K562 (cell line): Measurements from ENCODE around the gene DENND1A. TPM values are rescaled to one million over a fixed set of nuclear protein-coding genes. Genes with fewer than 3 reads are reported as not detected.

Experiments used
- ATAC-seq: fragments of 200-7000 bp; cut with Tn5 transposase; 3 replicates; pipeline ENCODE4 v1.9.1; 2020; ENCODE audit warnings: moderate library complexity
- BruUV-seq: library from RNA; stranded (reverse); fragments of 400-500 nt; replicated peaks from 2 replicates; lab custom pipeline; 2021; lab: Mats Ljungman, UMichigan
- CTCF ChIA-PET: fragments of 300-600 bp; formaldehyde crosslinking; extraction: SDS; loops from one replicate; lab custom pipeline; 2021; ENCODE audit warnings: low intra/inter-chr PET ratio; lab: Yijun Ruan, JAX
- POLR2A ChIA-PET: fragments of 300-600, 350-650 bp; sonication (Branson Sonifier 250); formaldehyde crosslinking; extraction: SDS; loops from one replicate; lab custom pipeline; 2021; ENCODE audit warnings: antibody characterized with exemption, inconsistent platforms; lab: Yijun Ruan, JAX
- DNase-seq, 4 experiments: peaks; one replicate each; pipeline versions ENCODE4 v3.0.0 to v3.0.0-alpha.2; 2011 to 2018; ENCODE audit warnings: low spot score in 3 of 4, mixed read lengths in 3 of 4; ENCODE audit errors: extremely low read depth in 1 of 4
- FAIRE-seq: peaks from 2 replicates; lab custom pipeline; 2011; peaks lifted over from hg19 to GRCh38; lab: Jason Lieb, UNC
- H2AFZ ChIP-seq: 2 replicates; pipeline ENCODE4 v1.6.0; 2011; ENCODE audit warnings: low read depth, low read length, control low read depth, inconsistent platforms
- H3K27ac ChIP-seq: fragments of 200-600 bp; 3 replicates; pipeline ENCODE4 v1.8.0; 2011; ENCODE audit warnings: low read depth, mild to moderate bottlenecking, control low read depth, inconsistent platforms, low read length, moderate library complexity, mixed read lengths; ENCODE audit errors: extremely low read depth
- H3K27me3 ChIP-seq, 2 experiments: fragments of 300-600 bp in 1 of 2; 2 replicates in 1 of 2; 3 replicates in 1 of 2; pipeline versions ENCODE4 v1.6.0 to v1.8.0; 2011; ENCODE audit warnings: inconsistent platforms in 2 of 2, low read length in 2 of 2, mild to moderate bottlenecking in 1 of 2, mixed read lengths in 1 of 2, moderate library complexity in 1 of 2; ENCODE audit not compliant: control insufficient read depth in 2 of 2, insufficient read depth in 2 of 2
- H3K36me3 ChIP-seq: fragments of 300-600 bp; 3 replicates; pipeline ENCODE4 v1.8.0; 2011; ENCODE audit warnings: mild to moderate bottlenecking, low read length, inconsistent platforms; ENCODE audit not compliant: control insufficient read depth, insufficient read depth
- H3K4me1 ChIP-seq, 2 experiments: fragments of 200-600 bp in 1 of 2; replicated peaks in 1 of 2; 2 replicates in 1 of 2; 3 replicates in 1 of 2; pipeline versions ENCODE4 v1.5.1 to v1.8.0; 2011; ENCODE audit warnings: inconsistent platforms in 2 of 2, low read length in 2 of 2, mild to moderate bottlenecking in 1 of 2, mixed read lengths in 1 of 2, moderate library complexity in 1 of 2; ENCODE audit not compliant: control insufficient read depth in 2 of 2, insufficient read depth in 2 of 2
- H3K4me2 ChIP-seq: 2 replicates; pipeline ENCODE4 v1.6.1; 2011; ENCODE audit warnings: low read length, control low read depth, inconsistent platforms, mixed read lengths; ENCODE audit not compliant: insufficient read depth
- H3K4me3 ChIP-seq: fragments of 200-600 bp; sonication (generic), shearing (Covaris generic); 2 replicates; pipeline ENCODE4 v1.5.1; 2016; ENCODE audit warnings: control low read depth, inconsistent platforms
- H3K79me2 ChIP-seq: fragments of 200-600 bp; 3 replicates; pipeline ENCODE4 v1.8.0; 2011; ENCODE audit warnings: low read length, inconsistent platforms; ENCODE audit not compliant: control insufficient read depth, insufficient read depth
- H3K9ac ChIP-seq, 2 experiments: 2 replicates each; pipeline versions ENCODE4 v1.6.0 to v1.6.1; 2011; ENCODE audit warnings: low read depth in 2 of 2, low read length in 2 of 2, control low read depth in 1 of 2, inconsistent platforms in 1 of 2, mild to moderate bottlenecking in 1 of 2, mixed read lengths in 1 of 2; ENCODE audit not compliant: insufficient read depth in 1 of 2
- H3K9me1 ChIP-seq: one replicate; pipeline ENCODE4 v1.6.0; 2011; ENCODE audit warnings: inconsistent platforms, mild to moderate bottlenecking, low read length, moderate library complexity; ENCODE audit not compliant: control insufficient read depth, insufficient read depth
- H3K9me3 ChIP-seq: replicated peaks from 2 replicates; pipeline ENCODE4 v1.5.1; 2011; ENCODE audit warnings: low read depth, low read length, inconsistent platforms; ENCODE audit not compliant: control insufficient read depth, insufficient read depth
- H4K20me1 ChIP-seq: replicated peaks from 2 replicates; pipeline ENCODE4 v1.6.1; 2011; ENCODE audit warnings: low read length, inconsistent platforms, mixed read lengths; ENCODE audit not compliant: control insufficient read depth, insufficient read depth
- ARNT ChIP-seq, 2 experiments: fragments of 450-650 bp; IDR thresholded peaks; 2 replicates each; pipeline ENCODE4 v1.6.1; 2016; ENCODE audit warnings: mild to moderate bottlenecking in 1 of 2
- BHLHE40 ChIP-seq: IDR thresholded peaks from 2 replicates; pipeline ENCODE4 v1.6.1; 2011; ENCODE audit warnings: low read length, improper control_type of control experiment
- CC2D1A ChIP-seq: fragments of 450-650 bp; IDR thresholded peaks from 2 replicates; pipeline ENCODE4 v1.6.1; 2017; ENCODE audit warnings: mild to moderate bottlenecking
- CCAR2 ChIP-seq: fragments of 200-400 bp; formaldehyde crosslinking; IDR thresholded peaks from 2 replicates; pipeline ENCODE4 v1.6.1; 2017; ENCODE audit warnings: mild to moderate bottlenecking, low read depth, low read length
- CREB3 ChIP-seq: fragments of 450-650 bp; conservative IDR thresholded peaks from 2 replicates; pipeline ENCODE4 v1.6.1; 2016; ENCODE audit warnings: missing genetic modification characterization, low read depth, mild to moderate bottlenecking, missing compliant biosample characterization, moderate library complexity
- FOSL1 ChIP-seq: fragments of 200-800 bp; sonication (Bioruptor generic); conservative IDR thresholded peaks from 2 replicates; pipeline ENCODE4 v1.6.1; 2016; ENCODE audit warnings: missing genetic modification characterization, missing compliant biosample characterization
- PKNOX1 ChIP-seq: fragments of 450-650 bp; IDR thresholded peaks from 2 replicates; pipeline ENCODE4 v1.6.1; 2016
- TAL1 ChIP-seq: fragments of 450-650 bp; IDR thresholded peaks from 2 replicates; pipeline ENCODE4 v1.6.1; 2016; ENCODE audit warnings: mild to moderate bottlenecking
- ZNF668 ChIP-seq: fragments of 250-450 bp; sonication (Bioruptor Pico); IDR thresholded peaks from 2 replicates; pipeline ENCODE4 v1.8.0; 2022; ENCODE audit warnings: mild to moderate bottlenecking, inconsistent platforms
- WGBS: fragments of 100-300 bp; shearing (Covaris generic); methylation state at CpG from one replicate; pipeline ENCODE4 v1.1.6; 2016; ENCODE audit warnings: low coverage, mixed read lengths; ENCODE audit not compliant: insufficient coverage; ENCODE audit errors: missing lambda C conversion rate; 5-methylcytosine and 5-hydroxymethylcytosine counted together
- in situ Hi-C: fragments of 300-500 bp; cut with MboI; formaldehyde crosslinking; loops from 4 replicates; pipeline ENCODE4 v1.15.0; 2018; ENCODE audit warnings: inconsistent platforms, mixed read lengths
- intact Hi-C: fragments of 100-400 bp; cut with micrococcal nuclease; formaldehyde crosslinking; loops from 2 replicates; pipeline ENCODE4 v1.14.2; 2022
- polyA plus RNA-seq, 8 experiments: library from polyadenylated mRNA; depleted of rRNA in 4 of 8; stranded (reverse) in 5 of 8; unstranded in 3 of 8; fragments of >200 nt; fragmentation: Nextera tagmentation in 2 of 8; fragmentation: Illumina TruSeq in 1 of 8; extraction: Ambion mirVana in 2 of 8; extraction: Trizol in 1 of 8; gene quantifications; 2 replicates each; pipeline versions ENCODE4 v1.2.1 to v1.2.3, GENCODE V29; 2011 to 2014; ENCODE audit warnings: inconsistent platforms in 1 of 8, missing spikeins in 1 of 8
- total RNA-seq, 7 experiments: library from RNA; depleted of rRNA in 6 of 7; stranded (reverse); fragments of >200 nt in 6 of 7; fragmentation: Illumina TruSeq in 2 of 7; extraction: Trizol in 2 of 7; gene quantifications; 2 replicates each; pipeline versions ENCODE4 v1.2.1 to v1.2.3, GENCODE V29; 2011 to 2021; ENCODE audit warnings: low replicate concordance in 1 of 7
- TF ChIP-seq, protein P1 (sequence below), 2 experiments: IDR thresholded peaks; 2 replicates each; pipeline ENCODE4 v1.6.1; 2012; ENCODE audit warnings: improper control_type of control experiment in 2 of 2, low read depth in 2 of 2, low read length in 2 of 2, borderline replicate concordance in 1 of 2
- TF ChIP-seq, protein P2 (sequence below): sonication (generic); formaldehyde crosslinking; IDR thresholded peaks from 2 replicates; pipeline ENCODE4 v1.8.1; 2023; ENCODE audit warnings: mild to moderate bottlenecking, missing genetic modification reagents

The DENND1A gene
- total and polyA plus RNA-seq, 9 of the 15 experiments (the other 6 are each of a cell fraction or from before 2014, with no cell fraction given) = 7.6 to 29.5 (median 15.7) TPM

- no peak for TF ChIP-seq CCAR2
- TF ChIP-seq, protein P1, sequence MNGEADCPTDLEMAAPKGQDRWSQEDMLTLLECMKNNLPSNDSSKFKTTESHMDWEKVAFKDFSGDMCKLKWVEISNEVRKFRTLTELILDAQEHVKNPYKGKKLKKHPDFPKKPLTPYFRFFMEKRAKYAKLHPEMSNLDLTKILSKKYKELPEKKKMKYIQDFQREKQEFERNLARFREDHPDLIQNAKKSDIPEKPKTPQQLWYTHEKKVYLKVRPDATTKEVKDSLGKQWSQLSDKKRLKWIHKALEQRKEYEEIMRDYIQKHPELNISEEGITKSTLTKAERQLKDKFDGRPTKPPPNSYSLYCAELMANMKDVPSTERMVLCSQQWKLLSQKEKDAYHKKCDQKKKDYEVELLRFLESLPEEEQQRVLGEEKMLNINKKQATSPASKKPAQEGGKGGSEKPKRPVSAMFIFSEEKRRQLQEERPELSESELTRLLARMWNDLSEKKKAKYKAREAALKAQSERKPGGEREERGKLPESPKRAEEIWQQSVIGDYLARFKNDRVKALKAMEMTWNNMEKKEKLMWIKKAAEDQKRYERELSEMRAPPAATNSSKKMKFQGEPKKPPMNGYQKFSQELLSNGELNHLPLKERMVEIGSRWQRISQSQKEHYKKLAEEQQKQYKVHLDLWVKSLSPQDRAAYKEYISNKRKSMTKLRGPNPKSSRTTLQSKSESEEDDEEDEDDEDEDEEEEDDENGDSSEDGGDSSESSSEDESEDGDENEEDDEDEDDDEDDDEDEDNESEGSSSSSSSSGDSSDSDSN (IDR thresholded peaks at IDR 0.05; ENCODE audit: borderline replicate concordance in 1 of 2, low read depth in 2 of 2, low read length in 2 of 2) = 0 out of 4 replicates have a peak, but pooled peaks of 1 of the 2 experiments have one; percentile 47
- peak; percentile 48 for TF ChIP-seq FOSL1 (tag)
These were observed 1.3 kb downstream of the DENND1A start (continued) for GRCh38 chr9:123928533-123929176.

DNA sequence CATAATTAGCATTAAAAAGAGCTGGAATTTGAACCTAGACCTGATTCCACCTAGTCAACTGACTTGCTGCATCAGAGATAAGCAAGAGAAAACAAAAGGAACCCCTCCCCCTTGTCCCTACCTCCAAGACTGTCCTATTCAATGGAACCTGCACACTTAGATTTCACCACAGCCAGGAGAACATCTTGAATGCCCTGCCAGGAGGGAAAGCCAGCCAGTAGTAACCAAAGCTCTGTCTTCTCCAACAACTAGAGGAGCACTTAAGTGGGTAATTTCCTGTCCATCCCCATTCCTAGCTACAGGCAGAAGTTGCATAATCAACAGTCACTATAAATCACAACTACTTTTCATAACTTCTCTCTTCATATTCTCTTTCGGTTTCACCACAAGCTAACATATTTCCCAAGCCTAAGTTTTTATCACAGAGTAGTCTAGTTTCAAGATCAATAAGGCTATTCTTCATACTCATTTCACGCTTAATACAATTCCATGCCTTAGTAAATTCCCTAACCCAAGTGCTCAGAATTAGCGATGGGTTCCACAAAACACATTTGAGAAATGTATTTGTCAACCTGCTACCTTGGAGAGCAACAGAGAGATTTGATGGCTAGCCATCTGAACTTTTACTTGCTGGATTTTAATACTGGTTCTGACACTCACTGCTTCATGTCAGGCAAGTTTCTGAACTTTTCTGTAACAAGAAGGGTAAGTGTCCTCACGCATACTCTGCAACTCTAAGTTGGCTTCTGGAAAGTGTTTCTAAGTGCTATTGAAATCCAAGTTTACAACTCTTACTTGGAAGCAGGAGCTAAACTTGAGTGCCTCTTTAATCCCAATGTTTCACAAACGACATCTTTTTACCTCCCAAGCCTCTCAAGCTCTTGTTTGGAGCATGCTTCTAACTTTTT is 2.0 kb downstream of the DENND1A start:
- ChIA-PET CTCF (no interaction called here), POLR2A (interaction anchor here (0.6 to 2.2 kb wide), 3 partner anchors 11 to 203 kb away, joined by 3 to 8 read pairs (median 4); no protein-coding TSS in a partner anchor)
- Histone ChIP-seq H2AFZ (no peak overlapping the region), H3K27me3 (no peaks in the 10 kb centered on the region), H3K27ac (no peak overlapping the region), H3K4me2 (peak overlapping the region; percentile 92), H3K9me1 (no peaks in the 10 kb centered on the region), H4K20me1 (peaks cover 18% of the 10 kb centered on the region; the same call in 1 of the 2 replicates), H3K36me3 (peaks cover 13% of the 10 kb centered on the region; the same call in 2 of the 3 replicates), H3K9me3 (no peaks in the 10 kb centered on the region), H3K79me2 (peaks cover 50% of the 10 kb centered on the region), H3K4me3 (peak overlapping the region; percentile 72; the same call in 1 of the 2 replicates), H3K4me1 (peaks cover 5 to 23% of the 10 kb centered on the region in 2 experiments), H3K9ac (0 out of 4 replicates have a peak overlapping the region, but pooled peaks of 1 of the 2 experiments have one; percentile 21)
- DNase-seq (peak in 2 of 4 experiments; percentile 28 to 48), ATAC-seq (no peak), FAIRE-seq (peak; percentile 62)
- BruUV-seq = no TSS peak
- intact Hi-C loops (loop anchor here (10.0 kb wide), 1 partner anchor 93 kb away; no protein-coding TSS in a partner anchor), in situ Hi-C loops (no loop called here)
- 60% methylated on average over 5 of the region's 5 CpGs for WGBS
- no peak for TF ChIP-seq TAL1
- peak; percentile 51; the same call in 1 of the 2 replicates for TF ChIP-seq CREB3 (tag)
- no peak for TF ChIP-seq ZNF668 (CRISPR knock-in tag)
- TF ChIP-seq, protein P2, sequence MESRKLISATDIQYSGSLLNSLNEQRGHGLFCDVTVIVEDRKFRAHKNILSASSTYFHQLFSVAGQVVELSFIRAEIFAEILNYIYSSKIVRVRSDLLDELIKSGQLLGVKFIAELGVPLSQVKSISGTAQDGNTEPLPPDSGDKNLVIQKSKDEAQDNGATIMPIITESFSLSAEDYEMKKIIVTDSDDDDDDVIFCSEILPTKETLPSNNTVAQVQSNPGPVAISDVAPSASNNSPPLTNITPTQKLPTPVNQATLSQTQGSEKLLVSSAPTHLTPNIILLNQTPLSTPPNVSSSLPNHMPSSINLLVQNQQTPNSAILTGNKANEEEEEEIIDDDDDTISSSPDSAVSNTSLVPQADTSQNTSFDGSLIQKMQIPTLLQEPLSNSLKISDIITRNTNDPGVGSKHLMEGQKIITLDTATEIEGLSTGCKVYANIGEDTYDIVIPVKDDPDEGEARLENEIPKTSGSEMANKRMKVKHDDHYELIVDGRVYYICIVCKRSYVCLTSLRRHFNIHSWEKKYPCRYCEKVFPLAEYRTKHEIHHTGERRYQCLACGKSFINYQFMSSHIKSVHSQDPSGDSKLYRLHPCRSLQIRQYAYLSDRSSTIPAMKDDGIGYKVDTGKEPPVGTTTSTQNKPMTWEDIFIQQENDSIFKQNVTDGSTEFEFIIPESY = no peak
- no peak for TF ChIP-seq CC2D1A
- TF ChIP-seq BHLHE40 = no peak
- no peak for TF ChIP-seq ARNT (IDR thresholded peaks at IDR 0.05)
- TF ChIP-seq PKNOX1 = peak; percentile 66
